Psoas muscle (tissue), 8 donors: ENCODE data around the gene NEMF. TPM values are rescaled to one million over a fixed set of nuclear protein-coding genes. Genes with fewer than 3 reads are reported as not detected.

Experiments
- ATAC-seq, 4 donors: fragments of 200-7000 bp; cut with Tn5 transposase; one replicate each; pipeline ENCODE4 v1.9.1; 2020; ENCODE audit warnings: moderate library complexity in 3 of 4, mild to moderate bottlenecking in 2 of 4
- DNase-seq, 2 donors: peaks; one replicate each; pipeline ENCODE4 v3.0.0-alpha.2; 2020
- H3K27ac ChIP-seq: fragments of 200-600 bp; one replicate; pipeline ENCODE4 v1.8.0; 2022
- H3K27me3 ChIP-seq, 3 donors: fragments of 200-600 bp in 1 of 3; one replicate each; pipeline versions ENCODE4 v1.6.1 to v1.8.0; 2013 to 2022; ENCODE audit warnings: low read length in 2 of 3, mild to moderate bottlenecking in 2 of 3, moderate library complexity in 1 of 3; ENCODE audit not compliant: insufficient read depth in 3 of 3
- H3K36me3 ChIP-seq, 2 donors: fragments of 200-600 bp in 1 of 2; one replicate each; pipeline versions ENCODE4 v1.6.1 to v1.8.0; 2013 to 2022; ENCODE audit warnings: low read depth in 1 of 2, mild to moderate bottlenecking in 1 of 2, moderate library complexity in 1 of 2; ENCODE audit not compliant: insufficient read depth in 1 of 2
- H3K4me1 ChIP-seq: fragments of 200-600 bp; one replicate; pipeline ENCODE4 v1.8.0; 2022
- H3K4me3 ChIP-seq: fragments of 200-600 bp; one replicate; pipeline ENCODE4 v1.8.0; 2022; ENCODE audit warnings: mild to moderate bottlenecking
- H3K9me3 ChIP-seq: fragments of 200-600 bp; one replicate; pipeline ENCODE4 v1.8.0; 2022
- WGBS, 3 donors: extraction: QIAGEN DNeasy Blood & Tissue Kit; methylation state at CpG; one replicate each; pipeline versions ENCODE4 v1.1.6 to v1.1.7; 2013; 5-methylcytosine and 5-hydroxymethylcytosine counted together
- intact Hi-C, 2 donors: fragments of 100-400 bp; cut with DNase I; formaldehyde crosslinking; loops; one replicate each; pipeline versions ENCODE4 v1.11.0 to v1.14.2; 2022
- polyA plus RNA-seq, 3 donors: library from polyadenylated mRNA; stranded (reverse); fragments of 200-250 nt; gene quantifications; one replicate each; pipeline ENCODE4 v1.2.3, GENCODE V29; 2013
- total RNA-seq, 4 donors: library from RNA; stranded (reverse); fragmentation: NEBNext Ultra II Directional in 2 of 4; extraction: Animal tissue kit (Norgen Biotek cat#: 25700) in 2 of 4; gene quantifications; one replicate each; pipeline versions ENCODE4 v1.2.1 to v1.2.4, GENCODE V29; 2021 to 2023
- TF ChIP-seq, protein P1 (sequence below): fragments of 200-600 bp; IDR thresholded peaks from one replicate; pipeline ENCODE4 v1.8.0; 2022; ENCODE audit warnings: antibody characterized with exemption
- donor health status: healthy with polysubstance abuse.
- donor health status: DM: no; HTN: no; CAD: no; lungs with moderate emphysema.
- donor health status: Bipolar disorder and iron deficiency.
- donor health status: healthy.
- donor health status: DM: yes; HTN: yes; CAD: no.
- donor health status: DM: no; HTN: no; CAD: no.
- donor health status: DM: no; HTN: no; CAD: no.
- donor health status: DM: yes; HTN: yes; CAD: no.

The NEMF gene
- total and polyA plus RNA-seq, 7 donors, result 20.5 to 68.3 (median 52.8) TPM

GRCh38 chr14:49886523-49886922 lies 33.9 kb upstream of the NEMF start:
- TF ChIP-seq, protein P1, sequence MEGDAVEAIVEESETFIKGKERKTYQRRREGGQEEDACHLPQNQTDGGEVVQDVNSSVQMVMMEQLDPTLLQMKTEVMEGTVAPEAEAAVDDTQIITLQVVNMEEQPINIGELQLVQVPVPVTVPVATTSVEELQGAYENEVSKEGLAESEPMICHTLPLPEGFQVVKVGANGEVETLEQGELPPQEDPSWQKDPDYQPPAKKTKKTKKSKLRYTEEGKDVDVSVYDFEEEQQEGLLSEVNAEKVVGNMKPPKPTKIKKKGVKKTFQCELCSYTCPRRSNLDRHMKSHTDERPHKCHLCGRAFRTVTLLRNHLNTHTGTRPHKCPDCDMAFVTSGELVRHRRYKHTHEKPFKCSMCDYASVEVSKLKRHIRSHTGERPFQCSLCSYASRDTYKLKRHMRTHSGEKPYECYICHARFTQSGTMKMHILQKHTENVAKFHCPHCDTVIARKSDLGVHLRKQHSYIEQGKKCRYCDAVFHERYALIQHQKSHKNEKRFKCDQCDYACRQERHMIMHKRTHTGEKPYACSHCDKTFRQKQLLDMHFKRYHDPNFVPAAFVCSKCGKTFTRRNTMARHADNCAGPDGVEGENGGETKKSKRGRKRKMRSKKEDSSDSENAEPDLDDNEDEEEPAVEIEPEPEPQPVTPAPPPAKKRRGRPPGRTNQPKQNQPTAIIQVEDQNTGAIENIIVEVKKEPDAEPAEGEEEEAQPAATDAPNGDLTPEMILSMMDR, result no peak
- no peak for ATAC-seq
- WGBS, 3 donors, result 93 to 96% (median 93%) methylated on average over 12 of the region's 12 CpGs

DNA sequence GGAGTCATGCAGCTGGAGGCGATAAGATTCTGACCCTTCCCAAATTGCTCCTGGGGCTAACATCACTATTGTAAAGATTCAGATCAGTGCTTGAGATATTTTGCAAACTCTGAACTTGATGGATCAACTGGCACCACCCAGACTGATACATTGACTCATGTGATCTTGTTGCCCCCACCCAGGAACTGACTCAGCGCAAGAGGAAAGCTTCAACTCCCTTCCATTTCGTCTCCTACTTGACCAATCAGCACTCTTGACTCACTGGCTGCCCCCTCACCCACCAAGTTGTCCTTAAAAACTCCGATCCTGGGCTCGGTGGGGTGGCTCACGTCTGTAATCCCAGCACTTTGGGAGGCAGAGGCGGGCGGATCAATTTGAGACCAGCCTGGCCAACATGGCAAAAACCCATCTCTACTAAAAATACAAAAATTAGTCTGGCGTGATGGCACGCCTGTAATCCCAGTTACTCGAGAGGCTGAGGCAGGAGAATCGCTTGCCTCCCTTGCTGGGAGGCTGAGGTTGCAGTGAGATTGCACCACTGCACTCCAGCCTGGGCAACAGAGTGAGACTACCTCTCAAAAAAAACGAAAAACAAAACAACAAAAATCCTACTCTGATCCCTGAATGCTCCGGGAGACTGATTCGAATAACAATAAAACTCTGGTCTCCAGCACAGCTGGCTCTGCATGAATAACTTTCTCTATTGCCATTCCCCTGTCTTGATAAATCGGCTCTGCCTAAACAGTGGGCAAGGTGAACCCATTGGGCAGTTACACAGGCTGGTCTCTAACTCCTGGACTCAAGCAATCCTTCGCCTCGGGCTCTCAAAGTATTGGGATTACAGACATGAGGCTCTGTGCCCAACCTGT lies 30.5 kb upstream of the NEMF start:
- no peaks in the 10 kb centered on the region for H3K4me1 ChIP-seq
- TF ChIP-seq, protein P1, result no peak
- H3K27ac ChIP-seq, result no peak overlapping the region
- no peaks in the 10 kb centered on the region for H3K36me3 ChIP-seq
- DNase-seq (no peak), ATAC-seq (no peak)
- WGBS, 3 donors, result 84 to 86% (median 85%) methylated on average over 18 of the region's 18 CpGs
- no peaks in the 10 kb centered on the region for H3K9me3 ChIP-seq
- no peak overlapping the region for H3K4me3 ChIP-seq
- intact Hi-C loops, result loop anchor here in 1 of 2 donors (5.0 kb wide), 1 partner anchor 214 kb away; no protein-coding TSS in a partner anchor
- H3K27me3 ChIP-seq, result no peaks in the 10 kb centered on the region

More at GRCh38 chr14:49886523-49886922, 33.9 kb upstream of the NEMF start:
- peaks cover 1% of the 10 kb centered on the region for H3K4me1 ChIP-seq
- H3K4me3 ChIP-seq, result no peak overlapping the region
- no peaks in the 10 kb centered on the region for H3K9me3 ChIP-seq
- intact Hi-C loops, result no loop called here
- no peak overlapping the region for H3K27ac ChIP-seq
- no peaks in the 10 kb centered on the region for H3K27me3 ChIP-seq
- H3K36me3 ChIP-seq, result no peaks in the 10 kb centered on the region
- no peak for DNase-seq

- Histone ChIP-seq H3K27me3 (no peaks in the 10 kb centered on the region), H3K9me3 (no peaks in the 10 kb centered on the region), H3K4me3 (no peak overlapping the region), H3K27ac (no peak overlapping the region), H3K4me1 (no peaks in the 10 kb centered on the region), H3K36me3 (no peaks in the 10 kb centered on the region)
- WGBS, 3 donors, result 91 to 96% (median 93%) methylated on average over 4 of the region's 4 CpGs
- TF ChIP-seq, protein P1, result no peak
- no peak for ATAC-seq
- intact Hi-C loops, result loop anchor here in 1 of 2 donors (5.0 kb wide), 1 partner anchor 216 kb away; no protein-coding TSS in a partner anchor
- no peak for DNase-seq
These were observed 28.9 kb upstream of the NEMF start for GRCh38 chr14:49881350-49882001.

DNA sequence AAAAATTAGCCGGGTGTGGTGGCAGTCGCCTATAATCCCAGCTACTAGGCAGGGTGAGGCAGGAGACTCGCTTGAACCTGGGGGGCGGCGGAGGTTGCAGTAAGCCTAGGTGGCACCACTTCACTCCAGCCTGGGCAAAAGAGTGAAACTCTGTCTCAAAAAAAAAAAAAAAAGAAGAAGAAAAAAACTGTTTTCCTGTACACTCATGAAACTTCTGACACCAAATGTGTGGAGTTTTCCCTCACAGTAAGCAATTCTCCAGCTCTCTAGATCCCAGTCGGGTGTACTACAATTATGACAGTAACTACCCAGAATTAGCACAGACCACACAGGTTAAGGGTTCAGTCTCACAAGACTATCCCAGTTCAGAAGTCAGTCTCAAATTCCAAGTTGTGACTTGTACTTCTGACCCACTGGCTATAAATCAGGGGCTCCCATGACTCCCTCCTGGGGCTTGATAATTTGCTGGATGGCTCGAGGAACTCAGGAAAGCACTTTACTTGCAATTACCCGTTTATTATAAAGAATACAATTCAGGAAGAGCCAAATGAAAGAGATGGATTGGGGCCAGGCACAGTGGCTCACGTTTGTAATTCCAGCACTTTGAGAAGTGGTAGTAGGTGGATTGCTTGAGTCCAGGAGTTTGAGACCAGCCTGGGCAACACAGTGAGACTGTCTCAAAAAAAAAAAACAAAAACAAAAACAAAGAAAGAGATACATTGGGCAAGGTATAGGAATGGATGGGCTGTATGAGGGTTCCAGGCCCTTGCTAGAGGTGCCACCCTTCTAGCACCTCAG lies 27.9 kb upstream of the NEMF start:
- Histone ChIP-seq H3K4me1 (no peaks in the 10 kb centered on the region), H3K27ac (no peak overlapping the region), H3K27me3 (no peaks in the 10 kb centered on the region), H3K4me3 (no peak overlapping the region), H3K36me3 (no peaks in the 10 kb centered on the region), H3K9me3 (no peaks in the 10 kb centered on the region)
- ATAC-seq (peak in 2 of 4 donors; percentile 12 to 18), DNase-seq (no peak)
- intact Hi-C loops, result loop anchor here in 1 of 2 donors (5.0 kb wide), 1 partner anchor 217 kb away; no protein-coding TSS in a partner anchor
- TF ChIP-seq, protein P1, result no peak
- 52 to 63% (median 57%) methylated on average over 9 of the region's 9 CpGs for WGBS, 3 donors
